Erythroblast (primary cell): Measurements from ENCODE around the gene SLC35F6.

Experiments
- GATA1 ChIP-seq: IDR thresholded peaks from 2 replicates; pipeline ENCODE4 v1.6.1; 2011; ENCODE audit warnings: low read depth, mild to moderate bottlenecking, control low read depth, low read length, moderate library complexity
- POLR2A ChIP-seq: IDR thresholded peaks from 2 replicates; pipeline ENCODE4 v1.6.1; 2011; ENCODE audit warnings: mild to moderate bottlenecking, low read length

- TF ChIP-seq POLR2A, result peak; percentile 33
- no peak for TF ChIP-seq GATA1
Observed at GRCh38 chr2:26786207-26787028, 22.3 kb downstream of the SLC35F6 start.
